Kidney capillary endothelial cell (primary cell): ENCODE results near the gene RBP3.
"Not testable (repeated sequence)": the region's sequence is repeated elsewhere in the genome, so short reads cannot be mapped to it uniquely, and the experiment has no call there.

Experiments
- DNase-seq: peaks from one replicate; pipeline ENCODE4 v3.0.0-alpha.2; 2018; ENCODE audit warnings: low spot score

RBP3 gene

GRCh38 chr10:47374611-47375536 is 26.7 kb downstream of the RBP3 start:
- no peak for DNase-seq

DNA sequence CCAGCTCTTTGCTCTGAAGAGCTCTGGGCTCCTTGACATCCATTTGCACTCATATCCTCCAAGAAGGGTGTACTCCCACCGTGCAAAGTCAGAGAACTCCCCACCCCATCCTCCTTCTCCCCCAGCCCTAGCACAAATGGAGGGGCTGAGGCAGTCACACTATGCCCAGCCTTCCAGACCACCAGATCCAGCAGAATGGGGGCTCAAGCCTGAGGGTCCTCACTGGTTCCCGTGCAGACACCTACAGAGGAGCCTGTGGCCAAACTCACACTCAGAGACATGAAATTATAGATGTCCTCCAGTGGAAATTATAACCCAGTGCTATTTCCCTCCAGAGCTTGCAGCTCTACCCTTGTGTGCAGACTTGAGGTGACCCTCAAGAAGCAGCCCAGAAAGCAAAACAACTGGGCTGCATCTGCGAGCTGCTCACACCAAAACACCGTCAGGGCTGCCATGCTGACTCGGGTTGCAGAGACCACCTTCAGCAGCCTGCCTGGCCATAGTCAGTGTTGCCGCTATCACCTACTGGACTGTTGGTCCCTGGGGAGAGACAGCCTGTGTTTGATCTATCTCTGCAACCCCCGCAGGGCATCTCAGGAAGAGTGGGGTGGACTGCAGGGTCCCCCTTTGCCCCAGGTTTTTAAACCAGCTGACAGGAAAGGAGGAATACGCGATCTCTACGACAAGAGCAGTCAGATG is 28.5 kb downstream of the RBP3 start:
- no peak for DNase-seq

GRCh38 chr10:47378183-47378510 is 30.0 kb downstream of the RBP3 start:
- no peak for DNase-seq

GRCh38 chr10:47378606-47379444 is 30.7 kb downstream of the RBP3 start:
- no peak for DNase-seq

GRCh38 chr10:47379445-47379785 is 31.3 kb downstream of the RBP3 start:
- no peak for DNase-seq

GRCh38 chr10:47379901-47380300 is 31.7 kb downstream of the RBP3 start:
- no peak for DNase-seq

DNA sequence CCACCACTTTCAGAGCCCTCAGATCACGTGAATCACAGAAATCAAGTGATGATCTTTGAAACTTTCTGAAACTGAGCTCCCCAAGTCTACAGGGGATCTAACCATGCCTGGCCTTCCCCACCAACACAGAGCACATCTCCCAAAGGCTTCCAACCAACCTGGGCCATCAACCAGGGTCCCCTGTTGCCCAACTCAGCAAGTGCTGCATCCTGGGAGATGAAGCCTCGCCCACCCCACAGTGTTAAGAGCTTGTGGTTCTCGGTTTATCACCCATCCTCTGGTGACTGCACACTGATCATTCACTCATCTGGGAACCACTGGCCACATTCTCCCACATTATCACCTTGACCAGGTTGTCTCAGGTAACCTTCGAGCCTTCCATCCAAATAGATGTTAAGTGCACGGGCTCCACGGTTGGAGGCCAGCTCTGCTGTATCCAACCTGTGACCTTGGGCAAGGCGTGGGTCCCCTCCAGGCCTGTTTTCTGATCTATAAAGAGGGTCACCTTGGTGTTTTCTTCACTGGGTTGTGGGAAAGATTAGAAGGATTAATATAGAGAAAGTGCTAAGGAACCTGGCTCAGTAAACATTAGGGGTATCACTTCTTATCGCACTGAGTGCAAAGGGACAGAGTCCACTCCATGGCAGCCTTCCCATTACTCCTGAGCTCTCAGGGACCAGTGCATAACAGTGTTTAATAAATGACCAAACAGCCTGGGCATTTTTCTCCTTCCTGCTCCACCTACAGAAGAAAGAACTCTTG is 32.4 kb downstream of the RBP3 start:
- no peak for DNase-seq

DNA sequence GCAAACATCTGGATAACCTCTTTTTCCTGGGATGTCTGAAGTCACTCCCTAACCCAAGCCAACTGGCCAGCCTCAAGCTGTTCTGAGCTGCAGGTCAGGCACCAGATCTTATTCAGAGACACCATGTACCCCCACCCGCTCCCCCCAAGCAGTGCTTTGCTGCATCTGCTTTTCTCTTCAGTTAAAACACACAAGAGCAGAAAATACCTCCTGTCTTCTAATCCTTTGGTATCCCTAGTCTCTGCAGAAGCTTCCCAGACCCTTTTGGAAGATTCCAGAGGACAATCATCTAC is 32.9 kb downstream of the RBP3 start:
- DNase-seq: no peak

DNA sequence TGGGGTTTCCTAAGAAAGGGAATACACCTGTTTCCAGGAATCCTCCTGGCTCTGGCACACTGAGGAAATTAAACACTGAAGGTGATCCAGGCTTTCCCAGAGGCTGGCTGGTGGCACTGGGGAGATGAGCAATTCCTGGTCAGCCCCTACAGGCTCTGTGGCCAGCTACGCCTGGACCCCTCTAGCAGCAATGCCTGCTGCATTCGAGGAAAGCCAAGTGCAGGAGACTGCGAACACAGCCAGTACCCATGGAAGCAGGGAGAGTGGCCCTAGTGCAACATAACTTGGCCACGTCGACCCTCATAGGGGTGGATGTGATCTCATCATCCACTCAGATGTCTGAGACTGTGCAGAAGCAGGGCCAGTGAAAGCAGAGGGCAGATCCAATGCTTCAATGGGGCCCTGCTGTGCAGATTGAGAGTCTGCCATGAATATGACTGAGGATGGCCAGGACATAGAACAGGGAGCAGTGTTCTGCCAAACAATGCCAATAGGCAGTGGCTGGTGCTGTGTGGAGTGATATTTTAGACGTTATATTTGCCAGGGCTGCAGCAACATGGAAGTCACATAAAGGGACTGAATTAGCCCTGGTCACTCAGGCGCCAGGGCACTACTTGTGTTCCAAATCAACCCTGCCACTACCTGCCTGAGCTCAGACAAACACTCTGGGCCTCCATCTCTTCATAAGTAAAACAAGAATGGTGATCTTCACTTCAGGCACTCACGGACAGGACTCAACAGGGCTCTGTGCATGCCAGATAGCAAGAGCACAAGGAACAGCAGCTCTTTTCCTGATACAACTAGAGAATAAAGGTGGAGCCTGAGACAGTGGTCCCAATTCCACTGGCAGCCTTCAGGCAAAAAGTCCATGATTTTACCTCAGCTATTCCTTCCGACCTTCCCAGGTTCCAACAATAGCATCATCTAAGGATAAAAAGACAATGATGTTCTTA is 33.5 kb downstream of the RBP3 start:
- no peak for DNase-seq

DNA sequence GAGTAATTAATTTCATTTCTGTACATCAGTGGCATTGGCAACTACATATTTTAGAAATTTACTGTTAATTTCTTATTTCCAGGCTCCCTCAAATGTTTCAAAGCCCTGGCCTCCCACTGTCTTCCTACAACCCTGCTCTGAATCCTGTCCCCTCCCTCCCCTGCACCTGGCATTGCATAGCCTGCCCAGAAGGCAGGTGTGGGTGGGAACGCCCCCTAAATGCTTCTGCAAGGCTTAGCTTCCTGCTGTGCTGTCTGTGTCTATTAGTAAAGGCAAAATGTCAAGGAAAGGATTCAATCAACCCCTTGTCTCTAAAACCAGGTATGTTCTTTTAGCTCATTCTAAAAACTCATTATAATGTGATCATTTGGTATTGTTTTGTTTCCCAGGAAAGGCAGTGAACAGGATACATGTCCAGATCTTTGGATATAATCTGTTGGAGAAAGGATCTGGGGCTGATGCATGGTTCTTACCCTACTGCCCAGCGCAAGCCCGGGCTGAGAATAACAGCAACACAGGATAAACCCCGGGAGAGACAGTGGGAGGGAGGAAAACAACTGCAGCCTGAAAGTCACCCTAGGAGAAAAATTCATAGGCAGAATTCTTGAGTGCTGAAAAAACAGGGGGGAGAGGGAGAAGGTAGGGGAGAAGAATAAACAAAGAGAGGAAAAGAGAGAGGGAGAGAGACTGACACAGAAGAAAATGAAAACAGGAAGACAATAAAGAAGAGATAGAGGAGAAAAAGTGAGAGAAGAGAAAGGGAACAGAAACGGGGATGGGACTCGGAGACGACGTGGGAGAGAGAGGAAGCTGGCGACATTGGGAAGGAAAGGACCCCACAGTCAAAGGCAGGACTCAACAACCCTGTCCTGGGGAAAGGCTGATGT is 35.3 kb downstream of the RBP3 start:
- DNase-seq: no peak

- DNase-seq: peak; percentile 45
Measured at GRCh38 chr10:47384148-47384921, 36.2 kb downstream of the RBP3 start, which contains the start of gene ZNF488. TSS of gene ZNF488 (minus strand) at chr10:47384293. CDS start at chr10:47368829, 15,464 bp downstream.

- DNase-seq: not testable (repeated sequence)
Measured at GRCh38 chr10:47386104-47386503, 37.9 kb downstream of the RBP3 start.

DNA sequence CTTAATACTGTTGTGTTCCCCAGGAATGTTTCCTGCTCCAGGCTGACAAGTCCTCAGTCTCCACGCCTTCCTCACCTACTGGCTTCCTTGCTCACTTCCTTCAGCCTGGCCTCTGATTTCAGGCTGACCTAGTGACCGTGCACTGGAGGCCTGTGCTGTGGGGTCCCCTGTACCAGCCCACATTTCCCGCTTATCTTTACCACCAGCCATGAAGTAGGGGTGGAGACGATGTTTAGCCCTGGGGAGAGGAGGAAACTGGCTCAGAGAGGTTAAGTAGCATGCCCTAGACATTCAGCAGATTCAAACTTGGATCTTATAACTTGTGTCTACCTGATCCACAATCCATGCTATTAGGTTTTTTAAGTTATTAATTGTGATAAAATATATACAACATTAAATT is 40.7 kb downstream of the RBP3 start:
- DNase-seq: no peak

DNA sequence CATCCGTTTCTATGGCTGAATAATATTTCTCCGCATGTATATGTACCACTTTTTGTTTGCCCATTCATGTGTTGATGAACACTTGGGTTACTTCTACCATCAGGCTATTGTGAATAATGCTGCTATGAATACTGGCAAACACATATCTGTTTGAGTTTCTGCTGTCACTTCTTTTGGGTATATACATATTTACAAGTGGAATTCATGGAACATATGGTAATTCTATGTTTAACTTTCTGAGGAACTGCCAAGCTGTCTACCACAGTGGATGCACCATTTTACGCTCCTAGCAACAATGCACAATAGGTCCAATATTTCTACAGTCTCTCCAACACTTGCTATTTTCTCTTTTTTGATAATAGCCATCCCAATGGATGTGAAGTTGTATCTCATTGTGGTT is 41.5 kb downstream of the RBP3 start:
- DNase-seq: no peak

DNA sequence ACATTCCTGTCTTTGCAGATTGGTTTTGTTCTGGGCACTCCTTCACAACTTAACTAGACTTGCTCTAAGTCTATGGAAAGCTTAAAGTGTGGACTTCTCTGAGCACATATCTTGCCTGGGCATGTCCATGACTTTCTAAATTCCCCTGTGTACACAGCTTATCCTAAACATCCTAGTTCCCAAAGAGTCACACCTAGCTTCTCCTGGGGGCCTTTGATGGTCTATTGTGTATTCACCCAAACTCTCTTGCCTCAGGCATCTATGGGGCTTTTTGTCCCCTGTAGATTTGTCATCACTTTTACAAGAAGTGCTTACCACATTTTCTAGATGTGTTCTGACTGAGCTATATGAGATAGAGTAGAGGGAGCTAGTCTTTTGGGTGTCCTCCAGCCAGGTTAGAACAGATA is 48.2 kb downstream of the RBP3 start:
- DNase-seq: no peak

DNA sequence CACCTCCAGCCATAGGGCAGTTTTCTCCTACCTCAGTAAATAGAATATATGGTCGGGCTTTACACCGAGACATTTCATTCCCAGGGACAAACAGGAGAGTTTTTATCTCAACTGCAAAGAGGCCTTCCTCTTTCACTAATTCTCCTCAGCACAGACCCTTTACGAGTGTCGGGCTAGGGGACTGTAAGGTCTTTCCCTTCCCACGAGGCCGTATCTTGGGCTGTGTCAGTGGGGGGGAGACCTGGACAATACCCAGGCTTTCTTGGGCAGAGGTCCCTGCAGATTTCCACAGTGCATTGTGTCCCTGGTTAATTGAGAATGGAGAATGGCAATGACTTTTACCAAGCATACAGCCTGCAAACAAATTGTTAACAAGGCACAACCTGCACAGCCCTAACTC is 49.1 kb downstream of the RBP3 start:
- no peak for DNase-seq

DNA sequence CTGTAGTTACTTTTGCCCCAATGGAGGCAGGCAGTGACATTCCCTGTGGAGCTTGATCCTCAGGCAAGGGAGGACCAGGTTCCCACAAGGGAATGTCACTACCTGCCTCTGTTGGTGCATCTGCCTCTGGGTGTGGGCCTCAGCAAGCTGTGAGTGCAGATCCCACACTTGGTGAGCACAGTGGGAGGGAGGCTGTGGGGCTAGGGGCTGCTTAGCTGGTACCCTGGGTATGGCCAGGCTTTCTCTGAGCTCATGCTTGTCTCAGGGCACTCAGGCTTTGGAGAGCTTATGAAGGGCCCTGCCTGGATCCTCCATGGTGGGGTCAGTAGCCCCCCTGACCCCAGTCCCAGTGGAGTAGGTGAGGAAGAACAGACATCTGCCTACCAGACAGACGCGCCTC is 52.1 kb downstream of the RBP3 start:
- no peak for DNase-seq

DNA sequence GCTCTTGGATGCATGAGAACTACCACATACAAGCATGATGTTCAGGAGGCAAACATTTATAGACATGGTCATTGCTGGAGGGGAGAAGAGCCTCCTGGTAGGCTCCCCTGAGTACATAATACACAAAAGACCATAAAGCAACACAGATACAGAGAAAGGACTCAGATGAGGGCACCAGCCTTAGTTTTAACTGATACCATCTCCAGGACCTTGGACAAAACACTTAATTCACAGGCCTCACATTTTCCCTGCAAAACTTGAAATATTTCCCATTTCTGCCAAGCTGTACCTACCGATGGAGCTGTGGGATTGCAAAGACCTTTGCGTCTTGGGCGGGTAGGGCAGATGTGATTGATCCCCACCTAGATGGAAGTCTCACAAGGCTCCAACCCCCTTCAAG is 52.6 kb downstream of the RBP3 start:
- no peak for DNase-seq

DNA sequence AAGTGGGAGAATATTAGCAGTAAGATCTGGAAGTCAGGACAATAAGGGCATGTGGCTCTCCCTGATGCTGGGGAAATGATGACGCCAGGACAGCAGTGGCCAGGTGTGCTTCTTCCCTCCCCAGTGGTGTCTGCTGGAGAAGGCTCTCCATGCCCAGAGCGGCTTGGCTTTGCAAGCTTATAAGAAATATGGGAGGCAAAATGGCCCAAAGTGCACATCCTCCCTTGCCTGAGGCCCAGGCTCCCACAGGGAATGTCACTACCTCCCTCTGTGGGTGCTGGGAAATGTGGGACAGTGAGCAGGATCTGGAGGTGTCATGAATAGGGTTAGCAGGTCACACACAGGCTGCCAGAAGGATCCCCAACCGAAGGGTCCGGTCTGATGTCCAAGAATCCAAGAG is 53.0 kb downstream of the RBP3 start:
- DNase-seq: no peak
